Fibroblast of the aortic adventitia (primary cell): Measurements from ENCODE around the gene ZNF398. TPM values are rescaled to one million over a fixed set of nuclear protein-coding genes. Genes with fewer than 3 reads are reported as not detected.
A peak's percentile ranks its signal among the peaks of the same experiment; 100 is the strongest.

Experiments used
- DNase-seq: peaks from one replicate; pipeline ENCODE4 v3.0.0-alpha.2; 2010; ENCODE audit warnings: low read depth
- H3K4me3 ChIP-seq: 2 replicates; pipeline ENCODE4 v1.5.1; 2011; ENCODE audit warnings: low read depth, mild to moderate bottlenecking, control low read depth, low read length, moderate library complexity
- CTCF ChIP-seq: IDR thresholded peaks from 2 replicates; pipeline ENCODE4 v1.5.1; 2011; ENCODE audit warnings: mild to moderate bottlenecking, low read length, control low read depth, inconsistent platforms; ENCODE audit not compliant: insufficient read depth
- total RNA-seq: library from RNA; depleted of rRNA; stranded (reverse); fragments of >200 nt; gene quantifications from 2 replicates; pipeline ENCODE4 v1.2.3, GENCODE V29; 2012; ENCODE audit warnings: low replicate concordance

Gene ZNF398
- total RNA-seq, 1 donor, result 15.2 TPM

GRCh38 chr7:149147752-149148653 is 750 bp downstream of the ZNF398 start:
- no peak for TF ChIP-seq CTCF
- H3K4me3 ChIP-seq, result peak overlapping the region; percentile 80
- peak; percentile 38 for DNase-seq

GRCh38 chr7:149150981-149151380 is 3.7 kb downstream of the ZNF398 start:
- H3K4me3 ChIP-seq, result no peak overlapping the region
- no peak for TF ChIP-seq CTCF
- no peak for DNase-seq

- DNase-seq, result no peak
- H3K4me3 ChIP-seq, result no peak overlapping the region
- TF ChIP-seq CTCF, result no peak
Measured at GRCh38 chr7:149153346-149153745, 6.1 kb downstream of the ZNF398 start.

GRCh38 chr7:149154056-149154455 is 6.8 kb downstream of the ZNF398 start:
- TF ChIP-seq CTCF, result no peak
- no peak for DNase-seq
- no peak overlapping the region for H3K4me3 ChIP-seq

- DNase-seq, result no peak
- TF ChIP-seq CTCF, result no peak
- H3K4me3 ChIP-seq, result no peak overlapping the region
Measured at GRCh38 chr7:149156898-149157297, 9.6 kb downstream of the ZNF398 start.

- peak; percentile 8 for DNase-seq
- TF ChIP-seq CTCF, result no peak
- H3K4me3 ChIP-seq, result no peak overlapping the region
Measured at GRCh38 chr7:149161241-149161848, 14.1 kb downstream of the ZNF398 start.
